ENCODE results near the gene GRPEL1. TPM values are rescaled to one million over a fixed set of nuclear protein-coding genes. Genes with fewer than 3 reads are reported as not detected.

The GRPEL1 gene
- total and polyA plus RNA-seq, 2 of the 13 experiments (the other 11 are each of a cell fraction or from before 2014, with no cell fraction given) = 32.3 to 141 TPM

DNA sequence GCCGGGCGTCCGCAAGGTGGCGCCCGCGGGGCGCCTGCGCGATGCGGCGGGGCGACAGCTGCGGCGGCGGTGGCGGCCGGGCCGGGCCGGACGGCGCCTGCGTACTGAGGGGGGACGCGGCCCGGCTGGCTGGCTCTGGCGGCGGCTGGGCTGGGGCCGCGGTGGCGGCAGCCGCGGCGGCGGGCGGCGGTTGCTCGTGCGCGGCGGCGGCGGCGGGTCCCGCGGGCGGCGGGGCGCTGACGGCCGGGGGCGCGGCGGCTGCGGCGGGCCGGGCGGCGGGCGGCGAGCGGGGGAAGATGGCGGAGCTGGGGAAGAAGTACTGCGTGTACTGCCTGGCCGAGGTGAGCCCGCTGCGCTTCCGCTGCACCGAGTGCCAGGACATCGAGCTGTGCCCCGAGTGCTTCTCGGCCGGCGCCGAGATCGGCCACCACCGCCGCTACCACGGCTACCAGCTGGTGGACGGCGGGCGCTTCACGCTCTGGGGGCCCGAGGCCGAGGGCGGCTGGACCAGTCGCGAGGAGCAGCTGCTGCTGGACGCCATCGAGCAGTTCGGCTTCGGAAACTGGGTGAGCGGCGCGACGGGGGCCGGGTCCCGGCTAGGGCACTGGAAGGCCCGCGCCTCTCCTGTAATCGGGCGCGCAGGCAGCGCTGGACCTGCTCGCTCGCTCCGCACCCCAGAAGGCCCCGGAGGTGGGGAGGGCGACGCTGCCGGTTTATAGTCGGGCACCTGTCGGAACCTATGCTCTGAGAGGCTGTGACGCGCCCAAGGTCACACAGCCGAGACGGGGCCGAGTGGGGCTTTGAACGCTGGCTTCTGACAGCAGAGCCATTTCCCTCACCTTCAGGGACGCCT is 24.4 kb downstream of the GRPEL1 start, which contains the start of gene TADA2B (continued):
- TF ChIP-seq, protein P1, sequence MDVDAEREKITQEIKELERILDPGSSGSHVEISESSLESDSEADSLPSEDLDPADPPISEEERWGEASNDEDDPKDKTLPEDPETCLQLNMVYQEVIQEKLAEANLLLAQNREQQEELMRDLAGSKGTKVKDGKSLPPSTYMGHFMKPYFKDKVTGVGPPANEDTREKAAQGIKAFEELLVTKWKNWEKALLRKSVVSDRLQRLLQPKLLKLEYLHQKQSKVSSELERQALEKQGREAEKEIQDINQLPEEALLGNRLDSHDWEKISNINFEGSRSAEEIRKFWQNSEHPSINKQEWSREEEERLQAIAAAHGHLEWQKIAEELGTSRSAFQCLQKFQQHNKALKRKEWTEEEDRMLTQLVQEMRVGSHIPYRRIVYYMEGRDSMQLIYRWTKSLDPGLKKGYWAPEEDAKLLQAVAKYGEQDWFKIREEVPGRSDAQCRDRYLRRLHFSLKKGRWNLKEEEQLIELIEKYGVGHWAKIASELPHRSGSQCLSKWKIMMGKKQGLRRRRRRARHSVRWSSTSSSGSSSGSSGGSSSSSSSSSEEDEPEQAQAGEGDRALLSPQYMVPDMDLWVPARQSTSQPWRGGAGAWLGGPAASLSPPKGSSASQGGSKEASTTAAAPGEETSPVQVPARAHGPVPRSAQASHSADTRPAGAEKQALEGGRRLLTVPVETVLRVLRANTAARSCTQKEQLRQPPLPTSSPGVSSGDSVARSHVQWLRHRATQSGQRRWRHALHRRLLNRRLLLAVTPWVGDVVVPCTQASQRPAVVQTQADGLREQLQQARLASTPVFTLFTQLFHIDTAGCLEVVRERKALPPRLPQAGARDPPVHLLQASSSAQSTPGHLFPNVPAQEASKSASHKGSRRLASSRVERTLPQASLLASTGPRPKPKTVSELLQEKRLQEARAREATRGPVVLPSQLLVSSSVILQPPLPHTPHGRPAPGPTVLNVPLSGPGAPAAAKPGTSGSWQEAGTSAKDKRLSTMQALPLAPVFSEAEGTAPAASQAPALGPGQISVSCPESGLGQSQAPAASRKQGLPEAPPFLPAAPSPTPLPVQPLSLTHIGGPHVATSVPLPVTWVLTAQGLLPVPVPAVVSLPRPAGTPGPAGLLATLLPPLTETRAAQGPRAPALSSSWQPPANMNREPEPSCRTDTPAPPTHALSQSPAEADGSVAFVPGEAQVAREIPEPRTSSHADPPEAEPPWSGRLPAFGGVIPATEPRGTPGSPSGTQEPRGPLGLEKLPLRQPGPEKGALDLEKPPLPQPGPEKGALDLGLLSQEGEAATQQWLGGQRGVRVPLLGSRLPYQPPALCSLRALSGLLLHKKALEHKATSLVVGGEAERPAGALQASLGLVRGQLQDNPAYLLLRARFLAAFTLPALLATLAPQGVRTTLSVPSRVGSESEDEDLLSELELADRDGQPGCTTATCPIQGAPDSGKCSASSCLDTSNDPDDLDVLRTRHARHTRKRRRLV (CRISPR knock-in tag; IDR thresholded peaks at IDR 0.05) = no peak
- no peak for TF ChIP-seq CEBPG (CRISPR knock-in tag; IDR thresholded peaks at IDR 0.05)
- TF ChIP-seq ZBTB8A (CRISPR knock-in tag; IDR thresholded peaks at IDR 0.05; ENCODE audit: borderline replicate concordance, low read depth) = no peak
- TF ChIP-seq ZNF644 (CRISPR knock-in tag; IDR thresholded peaks at IDR 0.05; ENCODE audit: low read depth) = no peak
- no peak for TF ChIP-seq ZNF546 (CRISPR knock-in tag; conservative IDR thresholded peaks at IDR 0.05)
- no peak for TF ChIP-seq TEAD2 (CRISPR knock-in tag; IDR thresholded peaks at IDR 0.05)
- TF ChIP-seq HES4 (CRISPR knock-in tag; IDR thresholded peaks at IDR 0.05; ENCODE audit: borderline replicate concordance) = no peak
- TF ChIP-seq, protein P2, sequence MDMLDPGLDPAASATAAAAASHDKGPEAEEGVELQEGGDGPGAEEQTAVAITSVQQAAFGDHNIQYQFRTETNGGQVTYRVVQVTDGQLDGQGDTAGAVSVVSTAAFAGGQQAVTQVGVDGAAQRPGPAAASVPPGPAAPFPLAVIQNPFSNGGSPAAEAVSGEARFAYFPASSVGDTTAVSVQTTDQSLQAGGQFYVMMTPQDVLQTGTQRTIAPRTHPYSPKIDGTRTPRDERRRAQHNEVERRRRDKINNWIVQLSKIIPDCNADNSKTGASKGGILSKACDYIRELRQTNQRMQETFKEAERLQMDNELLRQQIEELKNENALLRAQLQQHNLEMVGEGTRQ (IDR thresholded peaks at IDR 0.05; ENCODE audit: low read depth, low read length) = no peak
- TF ChIP-seq, protein P2 (CRISPR knock-in tag; IDR thresholded peaks at IDR 0.05; ENCODE audit: borderline replicate concordance) = no peak
- peak; percentile 65; the same call in 1 of the 2 replicates for TF ChIP-seq GABPB1 (CRISPR knock-in tag; IDR thresholded peaks at IDR 0.05)
- no peak for TF ChIP-seq CCAR2 (optimal IDR thresholded peaks at IDR 0.05; ENCODE audit: low read depth, low read length)
- no peak for TF ChIP-seq CC2D1A (CRISPR knock-in tag; IDR thresholded peaks at IDR 0.05)
- TF ChIP-seq, protein P3, sequence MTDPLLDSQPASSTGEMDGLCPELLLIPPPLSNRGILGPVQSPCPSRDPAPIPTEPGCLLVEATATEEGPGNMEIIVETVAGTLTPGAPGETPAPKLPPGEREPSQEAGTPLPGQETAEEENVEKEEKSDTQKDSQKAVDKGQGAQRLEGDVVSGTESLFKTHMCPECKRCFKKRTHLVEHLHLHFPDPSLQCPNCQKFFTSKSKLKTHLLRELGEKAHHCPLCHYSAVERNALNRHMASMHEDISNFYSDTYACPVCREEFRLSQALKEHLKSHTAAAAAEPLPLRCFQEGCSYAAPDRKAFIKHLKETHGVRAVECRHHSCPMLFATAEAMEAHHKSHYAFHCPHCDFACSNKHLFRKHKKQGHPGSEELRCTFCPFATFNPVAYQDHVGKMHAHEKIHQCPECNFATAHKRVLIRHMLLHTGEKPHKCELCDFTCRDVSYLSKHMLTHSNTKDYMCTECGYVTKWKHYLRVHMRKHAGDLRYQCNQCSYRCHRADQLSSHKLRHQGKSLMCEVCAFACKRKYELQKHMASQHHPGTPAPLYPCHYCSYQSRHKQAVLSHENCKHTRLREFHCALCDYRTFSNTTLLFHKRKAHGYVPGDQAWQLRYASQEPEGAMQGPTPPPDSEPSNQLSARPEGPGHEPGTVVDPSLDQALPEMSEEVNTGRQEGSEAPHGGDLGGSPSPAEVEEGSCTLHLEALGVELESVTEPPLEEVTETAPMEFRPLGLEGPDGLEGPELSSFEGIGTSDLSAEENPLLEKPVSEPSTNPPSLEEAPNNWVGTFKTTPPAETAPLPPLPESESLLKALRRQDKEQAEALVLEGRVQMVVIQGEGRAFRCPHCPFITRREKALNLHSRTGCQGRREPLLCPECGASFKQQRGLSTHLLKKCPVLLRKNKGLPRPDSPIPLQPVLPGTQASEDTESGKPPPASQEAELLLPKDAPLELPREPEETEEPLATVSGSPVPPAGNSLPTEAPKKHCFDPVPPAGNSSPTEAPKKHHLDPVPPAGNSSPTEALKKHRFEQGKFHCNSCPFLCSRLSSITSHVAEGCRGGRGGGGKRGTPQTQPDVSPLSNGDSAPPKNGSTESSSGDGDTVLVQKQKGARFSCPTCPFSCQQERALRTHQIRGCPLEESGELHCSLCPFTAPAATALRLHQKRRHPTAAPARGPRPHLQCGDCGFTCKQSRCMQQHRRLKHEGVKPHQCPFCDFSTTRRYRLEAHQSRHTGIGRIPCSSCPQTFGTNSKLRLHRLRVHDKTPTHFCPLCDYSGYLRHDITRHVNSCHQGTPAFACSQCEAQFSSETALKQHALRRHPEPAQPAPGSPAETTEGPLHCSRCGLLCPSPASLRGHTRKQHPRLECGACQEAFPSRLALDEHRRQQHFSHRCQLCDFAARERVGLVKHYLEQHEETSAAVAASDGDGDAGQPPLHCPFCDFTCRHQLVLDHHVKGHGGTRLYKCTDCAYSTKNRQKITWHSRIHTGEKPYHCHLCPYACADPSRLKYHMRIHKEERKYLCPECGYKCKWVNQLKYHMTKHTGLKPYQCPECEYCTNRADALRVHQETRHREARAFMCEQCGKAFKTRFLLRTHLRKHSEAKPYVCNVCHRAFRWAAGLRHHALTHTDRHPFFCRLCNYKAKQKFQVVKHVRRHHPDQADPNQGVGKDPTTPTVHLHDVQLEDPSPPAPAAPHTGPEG (CRISPR knock-in tag; IDR thresholded peaks at IDR 0.05) = no peak
- TF ChIP-seq ZKSCAN5 (CRISPR knock-in tag; IDR thresholded peaks at IDR 0.05) = no peak
- TF ChIP-seq ETV5 (CRISPR knock-in tag; IDR thresholded peaks at IDR 0.05; ENCODE audit: borderline replicate concordance) = 0 out of 2 replicates have a peak, but pooled peaks have one; percentile 13
- no peak for TF ChIP-seq NFE2L2 (IDR thresholded peaks at IDR 0.05; ENCODE audit: low read length)

Measured in HepG2 (cell line).